Middle frontal gyrus (tissue), 1 donor: ENCODE data around the gene OR6K2.
"Not testable (repeated sequence)": the region's sequence is repeated elsewhere in the genome, so short reads cannot be mapped to it uniquely, and the experiment has no call there.

Source experiments
- DNase-seq: peaks from one replicate; pipeline ENCODE4 v3.0.0-alpha.2; 2015; ENCODE audit warnings: low spot score; ENCODE audit errors: extremely low spot score

The OR6K2 gene, protein sequence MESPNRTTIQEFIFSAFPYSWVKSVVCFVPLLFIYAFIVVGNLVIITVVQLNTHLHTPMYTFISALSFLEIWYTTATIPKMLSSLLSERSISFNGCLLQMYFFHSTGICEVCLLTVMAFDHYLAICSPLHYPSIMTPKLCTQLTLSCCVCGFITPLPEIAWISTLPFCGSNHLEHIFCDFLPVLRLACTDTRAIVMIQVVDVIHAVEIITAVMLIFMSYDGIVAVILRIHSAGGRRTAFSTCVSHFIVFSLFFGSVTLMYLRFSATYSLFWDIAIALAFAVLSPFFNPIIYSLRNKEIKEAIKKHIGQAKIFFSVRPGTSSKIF

GRCh38 chr1:158700552-158700951, at the start of gene OR6K2:
OR6K2 (minus strand) TSS chr1:158700652; CDS start chr1:158700652, 0 bp downstream.
- DNase-seq: no peak

GRCh38 chr1:158735848-158736247, 35.4 kb upstream of the OR6K2 start:
- no peak for DNase-seq

DNA sequence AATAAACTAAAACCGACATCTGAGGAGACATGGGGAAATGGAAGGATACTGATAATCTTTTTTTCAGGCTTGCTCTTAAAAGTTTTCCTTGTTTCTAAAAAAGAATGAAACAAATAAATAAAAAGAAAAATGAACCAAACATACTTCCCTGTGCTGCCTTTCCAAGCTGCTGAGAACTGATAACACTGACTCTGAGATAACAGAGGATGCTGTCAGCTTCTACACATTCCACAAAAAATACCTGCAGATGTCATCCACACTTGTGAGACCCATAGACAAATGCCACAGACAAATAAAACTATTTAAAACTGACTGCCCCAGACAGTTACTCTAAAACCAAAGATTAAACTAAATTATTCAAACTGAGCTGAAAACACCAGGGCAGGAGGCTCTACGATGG, 32.1 kb upstream of the OR6K2 start:
- DNase-seq: no peak

DNA sequence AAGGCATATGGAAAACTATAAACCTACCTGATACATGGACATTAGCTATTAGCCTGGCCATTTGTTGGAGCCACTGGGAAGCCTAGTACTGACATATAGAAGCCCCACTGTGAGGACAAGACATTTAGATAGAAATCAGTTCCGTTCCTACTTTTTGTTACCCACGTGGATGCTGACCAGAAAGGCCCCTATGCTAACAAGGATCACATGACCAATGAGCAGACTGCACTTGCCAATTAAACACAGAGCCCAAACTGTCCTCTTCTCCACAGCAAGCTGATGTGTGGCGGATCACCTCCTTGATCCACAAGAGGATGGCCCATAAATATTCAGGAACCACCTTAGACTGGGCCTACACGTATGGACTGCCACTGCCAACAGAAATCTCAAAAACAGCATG, 31.3 kb upstream of the OR6K2 start:
- no peak for DNase-seq

- no peak for DNase-seq
These were observed 30.0 kb upstream of the OR6K2 start for GRCh38 chr1:158730453-158730852.

DNA sequence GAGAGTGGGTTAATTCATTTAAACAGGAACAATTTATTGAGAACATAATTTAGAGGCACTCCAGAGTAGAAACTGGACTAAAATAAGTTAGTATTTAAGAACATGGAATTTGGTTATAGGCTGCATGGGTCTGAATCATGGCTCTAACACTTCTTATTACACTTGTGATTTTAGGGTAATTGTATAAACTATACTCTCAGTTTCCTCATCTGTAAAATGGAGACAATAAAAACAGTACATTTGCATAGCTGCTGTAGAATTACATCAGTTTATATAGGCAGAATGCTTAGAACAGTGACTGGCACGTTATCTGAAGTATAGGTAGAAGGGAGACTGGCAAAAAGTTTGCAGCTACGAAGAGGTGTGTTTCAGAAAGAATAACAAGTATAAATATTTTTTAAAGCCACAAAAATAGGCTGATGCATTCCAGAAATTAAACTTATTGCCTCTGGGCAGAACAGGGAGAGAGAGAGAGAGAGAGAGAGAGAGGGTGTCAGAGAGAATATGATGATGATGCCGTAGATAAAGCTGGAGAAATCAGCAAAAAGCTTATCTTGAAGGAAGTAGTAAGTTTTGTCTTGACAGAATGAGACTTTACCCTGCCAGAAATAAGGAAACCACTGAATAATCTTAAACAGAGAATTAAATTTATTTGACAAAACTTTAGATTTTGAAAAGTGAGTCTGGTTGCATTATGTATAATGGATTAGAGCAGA, 28.2 kb upstream of the OR6K2 start:
- no peak for DNase-seq

DNA sequence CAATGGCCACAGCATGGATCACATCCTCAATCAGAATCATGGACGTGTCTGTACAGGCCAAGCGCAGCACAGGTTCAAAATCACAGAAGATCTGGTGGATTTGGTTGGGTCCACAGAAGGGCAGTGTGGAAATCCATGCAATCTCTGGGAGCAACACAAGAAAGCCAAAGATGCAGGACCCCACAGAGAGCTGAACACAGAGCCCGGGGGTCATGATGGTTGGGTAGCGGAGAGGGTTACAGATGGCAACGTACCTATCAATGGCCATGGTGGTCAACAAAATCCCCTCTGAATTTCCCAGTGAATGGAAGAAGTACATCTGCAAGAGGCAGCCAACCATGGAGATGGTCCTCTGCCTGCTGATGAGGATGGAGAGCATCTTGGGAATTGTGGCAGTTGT, 24.0 kb upstream of the OR6K2 start:
- no peak for DNase-seq

DNA sequence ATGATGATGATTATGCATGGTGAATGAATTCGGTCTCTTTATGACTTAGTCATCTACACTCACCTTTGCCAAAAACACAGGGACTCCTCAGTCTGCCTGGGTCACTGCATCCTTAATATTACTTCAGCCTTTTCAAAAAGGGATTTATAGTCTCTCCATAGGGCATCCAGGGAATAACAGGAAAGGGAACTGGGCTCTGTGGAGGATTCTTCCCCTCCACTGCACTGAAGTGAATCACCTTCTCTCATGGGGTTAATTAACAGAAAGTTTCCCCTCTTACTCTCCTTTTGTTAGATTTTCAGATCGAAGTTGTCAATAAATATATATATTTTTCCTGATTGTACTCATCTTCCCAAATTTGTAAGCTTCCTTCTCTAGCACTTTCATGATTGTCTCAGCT, 20.2 kb upstream of the OR6K2 start, which contains the start of gene OR6K3:
Gene OR6K3 (minus strand): TSS at position 101 of the 400 bp plus-strand sequence. CDS start 2,605 bp downstream, outside the sequence.
- no peak for DNase-seq

GRCh38 chr1:158719664-158720063, 19.2 kb upstream of the OR6K2 start:
- no peak for DNase-seq

DNA sequence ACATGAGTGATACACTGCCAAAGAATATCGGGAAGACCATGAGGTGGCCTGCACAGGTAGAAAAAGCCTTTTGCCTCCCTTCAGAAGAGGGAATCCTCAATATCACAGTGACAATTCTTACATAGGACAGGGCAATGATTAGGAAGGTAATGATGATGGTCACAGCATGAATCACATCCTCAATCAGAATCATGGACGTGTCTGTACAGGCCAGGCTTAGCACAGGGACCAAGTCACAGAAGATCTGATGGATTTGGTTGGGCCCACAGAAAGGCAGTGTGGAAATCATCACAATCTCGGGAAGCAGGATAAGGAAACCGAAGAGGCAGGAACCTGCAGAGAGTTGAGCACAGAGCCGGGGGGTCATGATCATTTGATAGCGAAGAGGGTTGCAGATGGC, 16.9 kb upstream of the OR6K2 start:
- no peak for DNase-seq

GRCh38 chr1:158716335-158716734, 15.9 kb upstream of the OR6K2 start:
- DNase-seq: no peak

DNA sequence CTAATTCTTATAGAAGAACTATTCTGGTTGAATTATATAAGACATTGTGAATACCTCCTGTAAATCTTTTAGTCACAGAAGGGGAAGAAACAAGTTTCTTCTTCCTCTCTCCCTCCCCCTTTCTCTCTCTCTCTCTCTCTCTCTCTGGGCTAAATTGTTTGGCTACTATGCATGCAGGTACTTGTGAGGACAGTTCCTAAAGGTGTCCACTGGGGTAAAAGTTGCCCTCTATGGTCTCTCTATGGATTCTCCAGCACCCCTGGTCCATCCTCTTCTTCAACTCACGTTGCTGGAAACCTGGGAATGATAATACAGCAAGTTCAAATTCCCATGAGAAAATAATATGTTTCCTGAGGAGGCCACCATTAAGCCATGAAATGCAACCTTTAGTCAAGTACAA, 14.3 kb upstream of the OR6K2 start:
- no peak for DNase-seq

GRCh38 chr1:158711098-158711497, 10.6 kb upstream of the OR6K2 start:
- DNase-seq: no peak

DNA sequence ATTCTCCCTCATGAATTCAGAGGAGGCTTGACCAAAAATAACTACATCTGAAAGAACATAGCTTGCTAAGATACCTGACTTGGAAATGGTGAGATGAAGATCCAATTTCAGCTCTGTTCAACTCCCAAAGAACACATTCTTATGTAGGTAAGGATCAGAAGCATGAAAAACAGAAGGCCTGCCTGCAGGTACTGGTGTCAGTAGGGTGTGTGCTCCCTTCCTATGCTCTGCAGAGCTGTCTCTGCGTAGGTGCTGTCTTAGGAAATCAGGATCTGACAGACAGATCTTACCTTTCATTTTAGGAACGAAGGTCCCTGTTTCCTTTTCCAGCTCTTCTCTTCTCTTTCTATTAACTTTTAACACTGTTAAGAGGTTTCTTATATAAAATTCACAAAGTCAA, 5.6 kb upstream of the OR6K2 start:
- DNase-seq: no peak

- DNase-seq: no peak
These were observed 5.9 kb downstream of the OR6K2 start for GRCh38 chr1:158694596-158694995.

DNA sequence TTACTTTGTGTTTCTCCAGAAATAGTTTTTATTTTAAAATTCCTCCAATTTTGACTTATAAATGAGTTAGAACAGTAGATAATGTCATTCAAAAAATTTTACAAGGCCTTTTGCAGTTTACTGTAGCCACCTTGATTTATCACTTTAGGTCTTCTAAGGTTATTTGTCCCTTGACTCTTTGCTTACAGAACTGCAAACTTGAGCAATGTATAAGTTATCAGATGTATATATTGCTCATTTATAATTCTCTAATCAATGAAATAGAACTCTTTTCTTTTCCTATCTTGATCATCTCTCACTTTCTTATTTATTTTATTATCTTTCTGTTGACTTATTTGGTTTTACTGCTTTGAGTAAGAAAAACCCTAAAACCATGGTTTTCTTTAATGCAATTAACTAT, 8.1 kb downstream of the OR6K2 start:
- DNase-seq: no peak

DNA sequence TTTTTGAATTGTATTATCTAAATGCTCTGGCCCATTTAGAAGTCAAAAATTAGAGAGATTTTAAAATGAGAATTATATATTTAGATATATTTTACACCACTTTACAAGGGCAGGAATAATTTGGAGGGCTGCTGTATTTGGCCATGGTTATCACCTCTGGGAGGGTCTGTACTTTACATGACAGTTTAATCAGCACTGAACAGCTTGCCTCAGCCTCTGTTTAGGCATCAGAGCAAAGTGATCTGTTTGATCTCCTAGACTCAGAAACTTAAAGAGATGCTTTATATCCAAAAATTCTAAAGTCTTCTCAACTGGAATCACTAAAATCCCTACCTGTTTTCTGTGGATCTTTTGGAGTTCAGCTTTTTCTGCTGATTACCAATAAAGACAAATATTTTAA, 8.5 kb downstream of the OR6K2 start:
- no peak for DNase-seq

DNA sequence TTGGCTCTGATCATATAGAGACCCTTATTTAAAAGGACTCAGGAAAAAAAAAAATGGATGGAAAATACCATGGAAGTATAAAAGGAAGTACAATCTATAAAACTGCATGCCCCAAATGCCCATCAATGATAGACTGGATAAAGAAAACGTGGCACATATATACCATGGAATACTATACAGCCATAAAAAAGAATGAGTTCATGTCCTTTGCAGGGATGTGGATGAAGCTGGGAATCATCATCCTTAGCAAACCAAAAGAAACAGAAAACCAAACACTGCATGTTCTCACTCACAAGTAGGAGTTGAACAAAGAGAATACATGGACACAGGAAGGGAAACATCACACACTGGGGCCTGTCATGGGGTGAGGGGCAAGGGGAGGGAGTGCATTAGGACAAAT, 9.3 kb downstream of the OR6K2 start:
- not testable (repeated sequence) for DNase-seq

GRCh38 chr1:158689875-158690274, 10.6 kb downstream of the OR6K2 start:
- DNase-seq: no peak

DNA sequence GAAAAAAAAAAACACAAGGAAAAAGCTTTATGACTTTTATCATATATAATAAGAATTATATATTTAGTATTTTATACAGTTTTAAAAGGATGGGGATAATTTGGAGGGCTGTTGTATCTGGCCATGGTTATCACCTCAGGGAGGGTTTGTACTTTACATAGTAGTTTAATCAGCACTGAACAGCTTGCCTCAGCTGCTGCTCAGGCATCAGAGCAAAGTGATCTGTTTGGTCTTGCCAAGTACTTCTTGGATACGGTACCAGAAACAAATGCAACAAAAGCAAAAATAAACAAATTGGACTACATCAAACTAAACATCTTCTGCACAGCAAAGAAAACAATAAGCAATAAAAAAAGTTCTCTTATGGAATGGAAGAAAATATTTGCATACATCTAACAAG, 11.3 kb downstream of the OR6K2 start:
- DNase-seq: no peak

DNA sequence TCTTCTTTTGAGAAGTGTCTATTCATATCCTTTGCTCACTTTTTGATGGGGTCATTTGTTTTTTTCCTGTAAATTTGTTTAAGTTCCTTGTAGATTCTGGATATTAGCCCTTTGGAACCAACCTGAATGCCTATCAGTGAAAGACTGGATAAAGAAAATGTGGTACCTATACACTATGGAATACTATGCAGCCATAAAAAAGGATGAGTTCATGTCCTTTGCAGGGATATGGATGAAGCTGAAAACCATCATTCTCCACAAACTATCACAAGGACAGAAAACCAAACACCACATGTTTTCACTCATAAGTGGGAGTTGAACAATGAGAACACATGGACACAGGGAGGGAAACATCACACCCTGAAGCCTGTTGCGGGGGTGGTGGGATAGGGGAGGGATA, 12.1 kb downstream of the OR6K2 start:
- not testable (repeated sequence) for DNase-seq

DNA sequence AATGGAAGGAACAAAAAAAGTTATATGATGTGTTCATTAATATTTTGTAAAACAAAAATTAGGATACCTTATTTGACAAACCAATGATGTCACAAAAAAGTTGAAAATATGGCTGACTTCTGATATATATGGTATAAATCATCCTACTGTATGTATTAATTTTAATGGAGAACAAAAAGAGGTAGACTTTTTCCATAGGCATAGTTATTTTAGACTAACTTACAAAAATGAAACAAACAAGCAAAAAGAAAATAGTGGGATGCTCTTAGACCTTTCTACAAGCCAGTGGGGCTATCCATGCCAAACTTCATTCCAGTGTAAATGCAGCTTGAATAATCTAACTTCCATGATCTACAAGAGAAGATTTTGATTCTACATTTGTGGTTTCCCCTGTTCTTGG, 13.4 kb downstream of the OR6K2 start:
- DNase-seq: no peak
